ENCODE measurements around the gene SIRT7. TPM values are rescaled to one million over a fixed set of nuclear protein-coding genes. Genes with fewer than 3 reads are reported as not detected.

SIRT7 gene
- total RNA-seq, 1 experiment from 2014 or later: 51.6 TPM

- H4K20me1 ChIP-seq (ENCODE audit: low read length): 0 out of 2 replicates have a peak, but pooled peaks cover 8% of the 10 kb centered on the region
- H3K4me2 ChIP-seq (ENCODE audit: low read length): no peak overlapping the region
- intact Hi-C loops (cut with micrococcal nuclease): no loop called here
- ChIA-PET POLR2A (ENCODE audit: unreplicated experiment) (no interaction called here), CTCF (no interaction called here)
- no peak for ATAC-seq
- H3K4me1 ChIP-seq (ENCODE audit: insufficient read depth, low read length): peaks cover 18% of the 10 kb centered on the region
- BruUV-seq (replicated peaks): no TSS peak
- DNase-seq: no peak
- no peaks in the 10 kb centered on the region for H3K9me3 ChIP-seq (ENCODE audit: low read length)
- H3F3A ChIP-seq (ENCODE audit: low read length, unreplicated experiment): no peaks in the 10 kb centered on the region
- H3K27ac ChIP-seq (ENCODE audit: low read length): no peak overlapping the region
- H3K4me3 ChIP-seq (ENCODE audit: low read length): no peak overlapping the region
- peaks cover 3% of the 10 kb centered on the region; the same call in 1 of the 2 replicates for H3K36me3 ChIP-seq (ENCODE audit: low read depth, low read length)
- H3K9ac ChIP-seq (ENCODE audit: low read length): no peak overlapping the region
- no peak overlapping the region for H2AFZ ChIP-seq (ENCODE audit: low read length)
- H3K27me3 ChIP-seq (ENCODE audit: low read length): no peaks in the 10 kb centered on the region
- no peaks in the 10 kb centered on the region for H3K79me2 ChIP-seq (ENCODE audit: low read length)
- no peak for TF ChIP-seq EZH2phosphoT487 (IDR thresholded peaks at IDR 0.05; ENCODE audit: borderline replicate concordance, low read length)
- peak; percentile 37; the same call in 1 of the 2 replicates for TF ChIP-seq CTCF (conservative IDR thresholded peaks at IDR 0.05; ENCODE audit: low read depth, low read length)
- no peaks in the 10 kb centered on the region for H3K9me2 ChIP-seq (replicated peaks; ENCODE audit: low read length)
These were observed 10.5 kb downstream of the SIRT7 start for GRCh38 chr17:81907219-81908145.

GRCh38 chr17:81906476-81907218 is 11.3 kb downstream of the SIRT7 start:
- H3F3A ChIP-seq (ENCODE audit: low read length, unreplicated experiment): no peaks in the 10 kb centered on the region
- H3K9ac ChIP-seq (ENCODE audit: low read length): no peak overlapping the region
- H2AFZ ChIP-seq (ENCODE audit: low read length): no peak overlapping the region
- no peak overlapping the region for H3K4me3 ChIP-seq (ENCODE audit: low read length)
- no peaks in the 10 kb centered on the region for H3K27me3 ChIP-seq (ENCODE audit: low read length)
- H3K9me3 ChIP-seq (ENCODE audit: low read length): no peaks in the 10 kb centered on the region
- TF ChIP-seq EZH2phosphoT487 (IDR thresholded peaks at IDR 0.05; ENCODE audit: borderline replicate concordance, low read length) (no peak), CTCF (conservative IDR thresholded peaks at IDR 0.05; ENCODE audit: low read depth, low read length) (peak; percentile 68)
- no peaks in the 10 kb centered on the region for H4K20me1 ChIP-seq (ENCODE audit: low read length)
- CTCF ChIA-PET: no interaction called here
- ATAC-seq (no peak), DNase-seq (no peak)
- POLR2A ChIA-PET (ENCODE audit: unreplicated experiment): no interaction called here
- H3K79me2 ChIP-seq (ENCODE audit: low read length): no peaks in the 10 kb centered on the region
- intact Hi-C loops (cut with micrococcal nuclease): no loop called here
- H3K4me2 ChIP-seq (ENCODE audit: low read length): no peak overlapping the region
- H3K36me3 ChIP-seq (ENCODE audit: low read depth, low read length): no peaks in the 10 kb centered on the region
- BruUV-seq (replicated peaks): no TSS peak
- H3K9me2 ChIP-seq (replicated peaks; ENCODE audit: low read length): no peaks in the 10 kb centered on the region
- H3K4me1 ChIP-seq (ENCODE audit: insufficient read depth, low read length): peaks cover 9% of the 10 kb centered on the region
- H3K27ac ChIP-seq (ENCODE audit: low read length): no peak overlapping the region

- Histone ChIP-seq H3K4me2 (ENCODE audit: low read length) (no peak overlapping the region), H3K9me2 (replicated peaks; ENCODE audit: low read length) (no peaks in the 10 kb centered on the region), H3K9me3 (ENCODE audit: low read length) (no peaks in the 10 kb centered on the region), H3K27ac (ENCODE audit: low read length) (no peak overlapping the region), H3K4me3 (ENCODE audit: low read length) (no peak overlapping the region), H3K79me2 (ENCODE audit: low read length) (no peaks in the 10 kb centered on the region), H2AFZ (ENCODE audit: low read length) (no peak overlapping the region), H3K4me1 (ENCODE audit: insufficient read depth, low read length) (peaks cover 8% of the 10 kb centered on the region; the same call in 1 of the 2 replicates), H3F3A (ENCODE audit: low read length, unreplicated experiment) (no peaks in the 10 kb centered on the region), H3K9ac (ENCODE audit: low read length) (no peak overlapping the region), H3K27me3 (ENCODE audit: low read length) (no peaks in the 10 kb centered on the region), H3K36me3 (ENCODE audit: low read depth, low read length) (no peaks in the 10 kb centered on the region), H4K20me1 (ENCODE audit: low read length) (no peaks in the 10 kb centered on the region)
- BruUV-seq (replicated peaks): no TSS peak
- intact Hi-C loops (cut with micrococcal nuclease): no loop called here
- ATAC-seq: no peak
- CTCF ChIA-PET: no interaction called here
- no peak for DNase-seq
- TF ChIP-seq EZH2 (IDR thresholded peaks at IDR 0.05; ENCODE audit: low read length, unreplicated experiment) (no peak), CTCF (conservative IDR thresholded peaks at IDR 0.05; ENCODE audit: low read depth, low read length) (no peak), EZH2phosphoT487 (IDR thresholded peaks at IDR 0.05; ENCODE audit: borderline replicate concordance, low read length) (no peak)
- POLR2A ChIA-PET (ENCODE audit: unreplicated experiment): no interaction called here
These were observed 12.0 kb downstream of the SIRT7 start for GRCh38 chr17:81905993-81906392.

Measured in PC-3 (cell line).